ENCODE data around the gene CRACR2A. TPM values are rescaled to one million over a fixed set of nuclear protein-coding genes. Genes with fewer than 3 reads are reported as not detected.

The CRACR2A gene
- total RNA-seq, 4 donors from 2014 or later: 0.91 to 2.3 (median 1.9) TPM

DNA sequence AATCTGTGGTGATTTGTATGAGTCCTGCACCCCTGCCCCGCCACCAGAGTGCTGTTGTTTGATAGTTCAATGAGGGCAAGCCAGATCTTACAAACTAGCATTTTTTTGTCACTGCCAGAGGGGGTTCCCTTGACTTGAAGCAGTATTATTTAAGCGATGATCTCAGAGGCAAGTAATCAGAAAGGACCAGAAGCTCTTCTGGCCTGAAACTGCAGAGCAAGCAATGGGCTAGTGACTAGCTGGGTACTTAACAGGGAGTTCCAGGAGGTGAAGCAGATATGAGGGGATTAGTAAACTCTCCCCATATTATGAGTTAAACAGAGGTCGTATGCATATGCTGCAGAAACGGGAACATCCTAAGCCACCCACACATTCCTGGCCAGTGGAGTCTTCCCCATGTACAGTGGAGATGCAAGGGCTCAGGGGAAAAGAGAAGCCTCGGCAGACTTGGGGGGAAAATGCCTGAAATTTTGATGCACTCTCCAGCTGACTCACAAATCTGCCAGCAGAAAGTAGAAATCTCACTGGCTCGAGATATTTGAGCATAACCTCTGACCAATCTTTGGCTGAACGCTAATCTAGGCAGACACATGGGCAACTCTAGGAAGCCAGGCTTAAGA is 8.3 kb upstream of the CRACR2A start:
- H3K36me3 ChIP-seq: no peaks in the 10 kb centered on the region
- H3K27me3 ChIP-seq: peaks cover 0 to 13% (median 0%) of the 10 kb centered on the region in 4 donors
- H3K4me3 ChIP-seq: no peak overlapping the region
- H3K4me1 ChIP-seq: no peaks in the 10 kb centered on the region
- TF ChIP-seq POLR2A (IDR thresholded peaks at IDR 0.05): no peak
- TF ChIP-seq, protein P1, sequence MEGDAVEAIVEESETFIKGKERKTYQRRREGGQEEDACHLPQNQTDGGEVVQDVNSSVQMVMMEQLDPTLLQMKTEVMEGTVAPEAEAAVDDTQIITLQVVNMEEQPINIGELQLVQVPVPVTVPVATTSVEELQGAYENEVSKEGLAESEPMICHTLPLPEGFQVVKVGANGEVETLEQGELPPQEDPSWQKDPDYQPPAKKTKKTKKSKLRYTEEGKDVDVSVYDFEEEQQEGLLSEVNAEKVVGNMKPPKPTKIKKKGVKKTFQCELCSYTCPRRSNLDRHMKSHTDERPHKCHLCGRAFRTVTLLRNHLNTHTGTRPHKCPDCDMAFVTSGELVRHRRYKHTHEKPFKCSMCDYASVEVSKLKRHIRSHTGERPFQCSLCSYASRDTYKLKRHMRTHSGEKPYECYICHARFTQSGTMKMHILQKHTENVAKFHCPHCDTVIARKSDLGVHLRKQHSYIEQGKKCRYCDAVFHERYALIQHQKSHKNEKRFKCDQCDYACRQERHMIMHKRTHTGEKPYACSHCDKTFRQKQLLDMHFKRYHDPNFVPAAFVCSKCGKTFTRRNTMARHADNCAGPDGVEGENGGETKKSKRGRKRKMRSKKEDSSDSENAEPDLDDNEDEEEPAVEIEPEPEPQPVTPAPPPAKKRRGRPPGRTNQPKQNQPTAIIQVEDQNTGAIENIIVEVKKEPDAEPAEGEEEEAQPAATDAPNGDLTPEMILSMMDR (IDR thresholded peaks at IDR 0.05): no peak
- WGBS, 2 donors: 52 to 63% methylated on average over 5 to 6 of the region's 7 CpGs
- no peak overlapping the region for H3K27ac ChIP-seq
- H3K9me3 ChIP-seq: no peaks in the 10 kb centered on the region
- intact Hi-C loops (cut with DNase I): no loop called here
- DNase-seq: no peak

DNA sequence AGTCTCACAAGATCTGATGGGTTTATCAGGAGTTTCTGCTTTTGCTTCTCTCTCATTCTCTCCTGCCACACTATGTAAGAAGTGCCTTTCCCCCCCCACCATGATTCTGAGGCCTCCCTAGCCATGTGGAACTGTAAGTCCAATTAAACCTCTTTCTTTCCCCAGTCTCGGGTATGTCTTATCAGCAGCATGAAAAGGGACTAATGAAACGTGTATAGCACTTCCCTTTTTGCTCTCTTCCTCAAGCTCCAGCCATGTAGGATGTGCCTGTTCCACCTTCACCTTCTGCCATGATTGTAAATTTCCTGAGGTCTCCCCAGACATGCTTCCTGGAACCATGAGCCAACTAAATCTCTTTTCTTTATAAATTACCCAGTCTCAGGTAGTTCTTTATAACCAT is 7.0 kb upstream of the CRACR2A start:
- 52 to 54% methylated on average over 2 of the region's 2 CpGs for WGBS, 2 donors
- no peak for DNase-seq
- intact Hi-C loops (cut with DNase I): no loop called here

DNA sequence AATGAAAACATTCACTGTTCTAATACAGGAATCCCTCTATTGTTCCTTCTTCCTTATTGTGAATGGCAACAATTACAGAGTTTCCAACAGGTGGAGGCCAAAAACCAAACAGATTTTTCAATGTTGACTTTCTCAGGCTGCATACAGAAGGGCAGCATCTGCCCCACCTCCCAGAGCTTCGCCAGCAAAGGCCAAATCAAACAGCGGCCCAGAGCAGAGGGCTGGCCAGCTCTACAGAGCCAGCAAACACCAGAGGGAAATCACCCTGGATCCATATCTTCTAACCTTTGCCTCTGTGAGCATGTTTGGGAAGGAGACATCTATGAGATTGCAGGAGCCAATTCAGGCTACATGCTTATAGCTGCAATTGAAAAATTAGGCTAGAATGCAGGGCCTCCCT is 4.4 kb upstream of the CRACR2A start:
- intact Hi-C loops (cut with DNase I): no loop called here
- Histone ChIP-seq H3K4me3 (no peak overlapping the region), H3K27ac (no peak overlapping the region), H3K36me3 (no peaks in the 10 kb centered on the region), H3K4me1 (peaks cover 9 to 18% (median 9%) of the 10 kb centered on the region in 3 donors), H3K9me3 (no peaks in the 10 kb centered on the region), H3K27me3 (peaks cover 0 to 32% (median 0%) of the 10 kb centered on the region in 4 donors)
- DNase-seq: no peak
- WGBS, 2 donors: 67 to 95% methylated on average over 1 to 2 of the region's 2 CpGs
- TF ChIP-seq, protein P1 (IDR thresholded peaks at IDR 0.05): no peak
- TF ChIP-seq POLR2A (IDR thresholded peaks at IDR 0.05): no peak

More for the DNA sequence above, 7.0 kb upstream of the CRACR2A start:
- no peaks in the 10 kb centered on the region for H3K36me3 ChIP-seq
- no peaks in the 10 kb centered on the region for H3K4me1 ChIP-seq
- H3K27ac ChIP-seq: no peak overlapping the region
- TF ChIP-seq, protein P1 (IDR thresholded peaks at IDR 0.05): no peak
- no peak for TF ChIP-seq POLR2A (IDR thresholded peaks at IDR 0.05)
- no peaks in the 10 kb centered on the region for H3K9me3 ChIP-seq
- H3K4me3 ChIP-seq: no peak overlapping the region
- H3K27me3 ChIP-seq: peaks cover 0 to 22% (median 0%) of the 10 kb centered on the region in 4 donors

DNA sequence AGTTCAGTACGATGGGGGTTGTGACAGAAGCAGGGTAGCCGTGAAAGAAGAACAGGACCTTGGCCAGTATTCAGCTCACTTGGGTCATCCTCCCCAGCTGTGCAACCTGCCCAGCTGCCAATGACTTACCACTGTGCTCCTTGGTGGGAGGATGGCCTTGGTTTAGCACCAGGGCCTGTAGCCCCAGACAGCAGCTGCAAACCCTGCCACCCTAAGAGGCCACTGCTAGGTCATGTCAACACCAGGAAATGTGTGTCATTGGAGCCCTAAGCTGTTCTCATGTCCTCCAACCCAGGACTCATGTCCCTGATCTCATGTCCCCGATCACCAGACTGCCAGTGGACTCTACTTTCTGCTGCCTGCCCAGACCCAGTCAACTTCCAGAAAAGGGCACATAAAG is 3.0 kb upstream of the CRACR2A start:
- whole genome bisulfite sequencing, 2 donors: 100% methylated on average over 1 to 3 of the region's 3 CpGs
- Histone ChIP-seq H3K4me1 (peaks cover 9 to 19% (median 10%) of the 10 kb centered on the region in 3 donors), H3K27me3 (peaks cover 0 to 35% (median 0%) of the 10 kb centered on the region in 4 donors), H3K36me3 (no peaks in the 10 kb centered on the region), H3K27ac (no peak overlapping the region), H3K9me3 (no peaks in the 10 kb centered on the region), H3K4me3 (no peak overlapping the region)
- intact Hi-C loops (cut with DNase I): no loop called here
- TF ChIP-seq, protein P1 (IDR thresholded peaks at IDR 0.05): no peak
- TF ChIP-seq POLR2A (IDR thresholded peaks at IDR 0.05): no peak
- no peak for DNase-seq

DNA sequence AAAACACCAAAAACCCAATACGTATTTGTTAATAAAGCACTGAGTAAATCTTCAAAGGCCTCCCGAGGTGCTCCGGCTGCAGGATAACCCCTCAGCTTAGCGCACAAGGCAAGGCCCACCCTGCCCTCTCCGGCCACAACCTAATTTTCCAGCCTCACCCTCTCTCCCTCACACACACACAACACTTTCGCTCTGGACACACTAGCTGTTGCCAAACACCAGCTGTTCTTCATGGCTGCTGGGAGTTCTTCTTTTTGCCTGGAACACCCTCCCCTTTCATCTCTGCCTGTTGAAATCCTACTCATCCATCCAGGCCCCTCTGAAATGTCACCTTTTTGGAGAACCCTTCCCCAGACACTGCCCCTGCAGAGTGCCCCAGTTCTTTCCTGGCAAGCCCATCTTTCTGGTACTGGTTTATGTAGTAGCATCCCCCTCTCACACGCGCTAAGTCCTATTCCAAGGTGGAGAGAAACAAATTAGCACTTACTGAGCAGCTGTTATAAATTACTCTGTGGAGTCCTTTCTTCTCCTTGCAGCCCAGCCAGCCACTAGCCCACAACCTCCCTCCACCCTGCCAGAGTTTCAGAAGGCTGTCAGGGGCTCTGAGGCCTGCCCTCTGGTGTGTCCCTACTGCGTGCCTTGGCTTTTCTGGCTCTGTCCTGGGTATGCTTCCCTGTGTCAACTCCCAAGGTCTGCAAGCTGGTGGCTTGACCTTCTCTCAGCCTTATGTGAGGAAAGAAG is 805 bp upstream of the CRACR2A start:
- peak overlapping the region; percentile 69 to 90 (median 78) for H3K27ac ChIP-seq
- intact Hi-C loops (cut with DNase I): no loop called here
- H3K36me3 ChIP-seq: no peaks in the 10 kb centered on the region
- H3K27me3 ChIP-seq: peaks cover 0 to 33% (median 0%) of the 10 kb centered on the region in 4 donors
- no peaks in the 10 kb centered on the region for H3K9me3 ChIP-seq
- TF ChIP-seq POLR2A (IDR thresholded peaks at IDR 0.05): no peak
- TF ChIP-seq, protein P1 (IDR thresholded peaks at IDR 0.05): no peak
- peaks cover 9 to 19% (median 10%) of the 10 kb centered on the region in 3 donors for H3K4me1 ChIP-seq
- peak overlapping the region; percentile 38 to 76 (median 51) for H3K4me3 ChIP-seq
- 65 to 70% methylated on average over 9 of the region's 9 CpGs for WGBS, 2 donors
- no peak for DNase-seq
